NCI-H146 (cell line): ENCODE results near the gene PCBP3.

Experiments used
- DNase-seq: peaks from one replicate; lab custom pipeline; 2025; lab: John Stamatoyannopoulos, UW

PCBP3 gene

DNA sequence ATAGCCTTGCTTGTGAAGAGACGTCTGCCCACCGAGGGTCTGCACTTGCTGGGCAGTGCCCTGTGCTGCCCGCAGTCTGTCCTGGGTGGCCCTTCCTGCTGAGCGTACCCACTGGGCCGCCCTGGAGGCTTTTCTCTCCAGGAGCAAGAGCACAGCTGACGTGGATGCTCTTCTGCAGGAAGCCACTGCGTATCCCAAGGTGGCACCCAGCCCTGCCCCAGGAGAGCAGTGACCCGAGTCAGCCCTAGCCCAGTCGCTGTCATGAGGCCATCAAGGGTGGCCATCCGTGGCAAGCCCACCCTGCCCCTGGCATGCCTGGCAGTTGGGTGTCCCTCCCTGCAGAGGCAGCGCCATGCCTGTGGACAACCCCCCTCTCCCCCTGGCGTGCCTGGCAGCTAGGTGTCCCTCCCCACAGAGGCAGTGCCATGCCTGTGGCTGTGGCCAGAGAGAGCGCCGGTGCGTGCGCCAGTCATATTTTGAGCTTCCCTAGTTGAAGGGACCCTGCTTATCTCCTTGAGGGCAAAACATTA is 286.8 kb downstream of the PCBP3 start:
- DNase-seq: no peak

- no peak for DNase-seq
Measured at GRCh38 chr21:45930792-45931191, 287.3 kb downstream of the PCBP3 start.

DNA sequence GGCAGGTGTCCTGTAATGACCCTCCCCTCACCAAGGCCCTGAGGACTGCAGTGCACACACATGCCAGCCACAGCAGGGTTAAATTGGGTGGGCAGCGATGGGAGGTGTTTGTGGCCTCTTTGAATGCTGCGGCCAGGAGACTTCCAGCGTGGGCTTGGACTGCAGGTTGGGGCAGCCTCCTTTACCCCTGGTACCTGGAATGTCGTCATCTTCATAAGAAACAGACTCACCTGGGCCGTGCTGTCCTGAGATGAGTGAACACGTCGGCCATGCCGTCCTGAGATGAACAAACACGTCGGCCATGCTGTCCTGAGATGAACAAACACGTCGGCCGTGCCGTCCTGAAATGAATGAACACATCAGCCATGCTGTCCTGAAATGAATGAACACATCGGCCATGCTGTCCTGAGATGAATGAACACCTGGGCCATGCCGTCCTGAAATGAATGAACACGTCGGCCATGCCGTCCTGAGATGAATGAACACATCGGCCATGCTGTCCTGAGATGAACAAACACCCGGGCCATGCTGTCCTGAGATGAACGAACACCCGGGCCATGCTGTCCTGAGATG is 288.0 kb downstream of the PCBP3 start:
- DNase-seq: no peak

- DNase-seq: no peak
Measured at GRCh38 chr21:45932922-45933502, 289.5 kb downstream of the PCBP3 start.

GRCh38 chr21:45934085-45934484 is 290.6 kb downstream of the PCBP3 start:
- DNase-seq: no peak

GRCh38 chr21:45934554-45934953 is 291.0 kb downstream of the PCBP3 start:
- no peak for DNase-seq

GRCh38 chr21:45935628-45936027 is 292.1 kb downstream of the PCBP3 start:
- no peak for DNase-seq

- DNase-seq: no peak
Measured at GRCh38 chr21:45937721-45938452, 294.4 kb downstream of the PCBP3 start.

DNA sequence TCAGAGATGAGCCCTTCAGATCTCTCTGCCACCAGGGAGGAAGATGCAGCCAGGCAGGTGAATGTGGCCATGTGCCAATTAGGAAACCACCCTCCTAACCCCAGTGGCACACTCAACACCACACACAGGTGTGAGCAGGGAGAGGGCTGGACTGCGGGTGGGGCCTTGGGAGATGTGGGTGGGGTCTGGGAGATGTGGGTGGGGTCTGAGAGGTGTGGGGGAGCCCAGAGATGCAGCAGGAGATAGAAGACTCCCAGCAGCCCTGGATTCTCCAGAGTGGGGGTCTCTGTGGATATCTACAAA is 294.9 kb downstream of the PCBP3 start:
- no peak for DNase-seq

GRCh38 chr21:45938811-45939520 is 295.4 kb downstream of the PCBP3 start:
- DNase-seq: no peak

GRCh38 chr21:45939521-45940045 is 296.1 kb downstream of the PCBP3 start:
- DNase-seq: no peak

DNA sequence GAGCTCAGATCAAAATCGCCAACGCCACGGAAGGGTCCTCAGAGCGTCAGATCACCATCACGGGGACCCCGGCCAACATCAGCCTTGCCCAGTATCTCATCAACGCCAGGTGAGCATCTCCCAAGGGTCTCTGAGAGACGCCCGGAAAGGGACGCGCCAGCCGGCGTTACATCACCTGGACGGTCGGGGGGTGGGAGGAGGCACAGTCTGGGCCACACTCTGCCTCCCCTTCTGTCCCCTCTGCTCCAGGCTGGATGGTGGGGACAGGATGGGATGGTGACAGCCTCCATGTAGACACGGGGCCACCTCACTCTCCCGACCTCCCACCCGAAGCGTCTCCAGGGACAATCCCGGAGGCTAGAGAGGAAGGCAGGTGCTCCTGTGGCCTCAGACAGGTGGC is 296.6 kb downstream of the PCBP3 start:
- no peak for DNase-seq

GRCh38 chr21:45940621-45941337 is 297.3 kb downstream of the PCBP3 start:
- no peak for DNase-seq

GRCh38 chr21:45941338-45941710 is 297.8 kb downstream of the PCBP3 start:
- DNase-seq: no peak

DNA sequence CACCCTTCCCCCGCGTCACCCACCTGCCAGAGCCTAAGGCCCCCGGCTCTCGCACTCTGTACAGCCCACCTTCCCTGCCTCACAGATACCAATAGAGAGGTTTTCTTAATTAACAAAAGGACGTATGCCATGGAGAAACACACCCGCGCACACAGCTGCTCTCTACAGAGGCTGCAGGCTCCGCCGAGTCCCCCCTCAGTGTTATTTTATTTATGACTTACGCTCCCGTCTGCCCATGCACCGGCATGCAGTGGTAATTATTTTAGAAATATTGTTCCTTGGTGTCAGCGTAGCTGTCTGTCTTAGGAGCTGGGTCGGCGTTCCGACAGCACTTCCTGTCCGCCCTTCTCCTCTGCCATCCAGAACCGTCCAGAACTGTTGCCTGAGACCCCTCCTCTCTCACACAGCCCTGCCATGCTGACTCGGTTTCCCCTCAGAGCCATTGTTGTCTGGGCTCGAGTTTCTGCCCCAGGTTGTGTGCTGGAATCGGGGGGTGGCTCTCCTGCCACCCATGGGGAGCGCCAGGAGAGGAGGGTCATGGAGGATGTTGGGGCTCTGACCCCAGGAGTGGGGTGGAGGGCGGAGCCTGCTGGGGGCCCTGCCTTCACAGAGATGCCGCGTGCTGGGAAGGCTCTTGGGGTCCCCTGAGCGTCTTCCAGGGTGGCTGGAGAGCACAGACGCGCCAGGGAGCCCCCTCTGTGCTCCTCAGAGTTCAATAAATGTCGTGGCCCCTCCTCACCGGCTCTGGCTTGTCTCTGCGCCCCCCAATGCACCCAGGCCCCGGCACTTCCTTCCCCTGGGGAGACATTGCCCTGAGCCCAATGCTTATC is 298.4 kb downstream of the PCBP3 start:
- DNase-seq: no peak

DNA sequence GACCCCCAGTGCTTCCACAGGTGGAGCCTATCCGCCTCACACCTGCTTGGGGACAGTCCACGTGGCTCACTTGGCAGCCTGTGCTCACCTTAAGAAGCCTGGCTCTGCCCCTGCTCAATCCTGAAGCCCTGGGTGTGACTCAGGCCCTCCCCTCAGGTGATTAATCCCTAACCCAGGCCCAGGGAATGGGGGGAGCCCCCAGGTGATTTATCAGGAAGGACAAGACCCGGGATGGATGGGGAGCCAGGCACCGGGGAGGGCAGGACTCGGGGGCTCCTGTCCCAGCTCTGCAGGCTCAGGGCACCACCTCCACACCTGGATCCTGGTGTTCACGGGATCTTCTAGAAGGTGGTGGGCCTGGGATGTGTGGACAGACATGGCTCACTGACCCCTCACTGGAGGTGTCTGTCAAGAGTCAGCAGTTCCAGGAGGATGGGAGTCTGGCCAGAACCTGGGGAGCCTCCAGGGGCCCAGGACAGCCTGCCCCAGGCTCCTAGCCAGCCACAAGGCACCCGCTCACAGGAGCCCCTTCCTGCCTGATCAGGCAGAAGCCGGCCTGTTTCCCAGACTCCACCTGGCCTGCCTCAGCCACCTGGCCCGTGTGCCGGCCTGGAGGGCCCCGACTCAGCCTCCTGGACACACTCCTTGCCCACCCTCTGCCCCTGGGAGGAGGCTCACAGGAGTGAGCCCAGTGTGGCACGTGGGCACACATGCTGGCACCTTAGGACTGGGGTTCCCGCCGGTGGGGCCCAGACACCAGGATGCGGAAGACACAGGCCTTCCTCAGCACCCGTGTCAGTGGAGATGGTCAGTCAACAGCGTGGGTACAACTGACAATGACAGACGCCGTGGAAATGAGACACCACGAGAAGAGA is 299.5 kb downstream of the PCBP3 start:
- DNase-seq: no peak

- no peak for DNase-seq
Measured at GRCh38 chr21:45943630-45944540, 300.4 kb downstream of the PCBP3 start.

DNA sequence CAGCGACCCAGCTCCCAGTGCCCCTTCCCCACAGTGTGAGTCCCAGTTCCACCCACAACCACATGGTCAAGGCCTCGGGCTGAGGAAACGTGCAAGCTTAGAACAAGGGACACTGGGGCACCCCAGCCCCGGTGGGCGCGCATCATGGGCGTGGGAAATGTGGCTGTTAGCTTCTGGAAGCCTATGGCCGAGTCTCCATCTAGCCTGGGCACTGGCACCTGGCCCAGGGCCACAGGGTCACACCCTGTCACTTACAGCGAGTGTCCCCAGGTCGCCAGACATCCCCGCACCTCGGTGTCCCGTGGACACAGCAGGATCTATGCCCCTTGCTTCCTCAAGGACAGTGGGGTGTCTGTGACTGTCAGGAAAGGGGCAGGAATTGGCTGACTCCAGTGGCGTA is 301.1 kb downstream of the PCBP3 start:
- no peak for DNase-seq
